ENCODE data around the gene CLCNKA.
"Not testable (repeated sequence)": the region's sequence is repeated elsewhere in the genome, so short reads cannot be mapped to it uniquely, and the experiment has no call there.

CLCNKA gene

DNA sequence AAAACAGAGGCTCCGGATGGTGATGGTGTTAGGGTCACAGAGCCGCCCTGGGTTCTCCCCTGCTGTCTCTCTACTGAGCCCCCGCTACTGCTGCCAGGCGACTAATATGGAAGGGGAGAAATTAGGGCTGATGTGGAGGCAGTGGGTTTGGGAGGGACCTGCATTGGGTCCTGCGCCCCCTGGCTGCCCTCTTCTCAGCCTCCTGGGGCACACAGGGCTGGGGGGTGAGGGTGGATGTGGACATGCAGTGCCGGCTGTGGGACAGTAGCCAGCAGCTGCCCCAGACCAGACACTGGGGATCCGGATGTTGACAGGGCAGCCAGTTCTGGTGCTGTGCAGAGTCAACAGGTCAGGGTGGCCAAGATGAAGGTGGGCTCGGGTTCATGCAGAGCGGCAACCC is 20.3 kb downstream of the CLCNKA start:
- no peak for DNase-seq (ENCODE audit: low read depth)

DNA sequence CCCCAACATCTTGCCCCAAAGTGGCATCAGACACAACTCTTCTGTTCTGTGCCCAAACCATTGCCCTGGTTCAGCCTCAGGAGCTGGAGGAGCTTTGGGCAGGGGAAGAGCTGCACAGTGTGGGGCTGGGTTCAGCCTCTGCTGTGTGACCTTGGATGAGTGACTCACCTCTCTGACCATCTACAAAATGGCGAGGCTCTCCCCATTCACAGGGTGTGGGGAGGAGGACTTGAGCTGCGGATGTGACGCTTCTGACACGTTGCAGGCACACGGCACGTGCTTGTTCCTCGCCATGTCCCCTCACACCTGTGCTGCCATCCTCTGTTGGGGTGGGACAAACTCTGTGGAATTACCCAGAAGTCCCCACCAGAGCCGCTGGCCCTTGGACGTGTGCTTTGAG is 20.8 kb downstream of the CLCNKA start:
- DNase-seq (ENCODE audit: low read depth), result not testable (repeated sequence)

GRCh38 chr1:16043521-16043920 is 21.7 kb downstream of the CLCNKA start, which contains the start of gene CLCNKB:
CLCNKB (plus strand) TSS chr1:16043782; CDS start chr1:16044493, 711 bp downstream.
- DNase-seq (ENCODE audit: low read depth), result no peak

DNA sequence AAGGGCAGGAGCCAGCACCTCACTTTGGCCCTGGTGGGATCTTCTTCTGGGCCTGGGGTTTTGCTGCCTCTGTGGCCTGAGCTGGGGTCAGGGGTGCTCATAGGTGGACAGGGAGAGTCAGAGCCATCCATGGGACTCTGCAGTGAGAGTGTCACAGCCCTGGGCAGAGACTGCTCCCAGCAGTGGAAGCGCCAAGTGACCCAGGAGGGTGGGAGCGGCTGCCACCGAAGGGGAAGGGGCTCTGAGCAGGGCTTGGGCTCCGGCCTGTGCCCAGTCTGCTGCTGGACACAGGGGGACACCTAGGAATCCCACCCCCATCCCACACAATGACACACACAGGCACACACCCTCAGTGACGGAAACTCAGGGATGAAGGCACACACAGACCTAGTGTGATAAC is 22.1 kb downstream of the CLCNKA start:
- DNase-seq (ENCODE audit: low read depth), result no peak

DNA sequence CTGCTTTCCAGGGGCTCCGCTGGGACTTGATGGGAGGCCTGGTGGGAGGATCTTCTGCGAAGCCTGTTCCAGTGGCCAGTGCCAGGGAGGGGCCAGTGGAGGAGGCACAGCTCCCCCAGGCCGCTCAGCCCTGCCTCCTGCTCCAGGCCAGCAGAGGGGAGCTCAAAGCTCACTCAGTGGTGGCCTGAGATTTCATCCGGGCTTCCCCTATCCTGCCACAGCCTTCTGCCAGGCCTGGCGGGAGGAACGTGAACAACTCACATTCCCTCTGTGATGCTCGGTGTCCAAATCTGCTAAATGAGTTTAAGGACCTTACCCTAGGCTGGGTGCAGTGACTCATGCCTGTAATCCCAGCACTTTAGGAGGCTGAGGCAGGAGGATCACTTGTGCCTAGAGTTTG is 25.0 kb downstream of the CLCNKA start:
- DNase-seq (ENCODE audit: low read depth), result no peak

- DNase-seq (ENCODE audit: low read depth), result no peak
These were observed 26.1 kb downstream of the CLCNKA start for GRCh38 chr1:16047791-16048475.

GRCh38 chr1:16048573-16049189 is 26.8 kb downstream of the CLCNKA start:
- DNase-seq (ENCODE audit: low read depth), result peak; percentile 14

DNA sequence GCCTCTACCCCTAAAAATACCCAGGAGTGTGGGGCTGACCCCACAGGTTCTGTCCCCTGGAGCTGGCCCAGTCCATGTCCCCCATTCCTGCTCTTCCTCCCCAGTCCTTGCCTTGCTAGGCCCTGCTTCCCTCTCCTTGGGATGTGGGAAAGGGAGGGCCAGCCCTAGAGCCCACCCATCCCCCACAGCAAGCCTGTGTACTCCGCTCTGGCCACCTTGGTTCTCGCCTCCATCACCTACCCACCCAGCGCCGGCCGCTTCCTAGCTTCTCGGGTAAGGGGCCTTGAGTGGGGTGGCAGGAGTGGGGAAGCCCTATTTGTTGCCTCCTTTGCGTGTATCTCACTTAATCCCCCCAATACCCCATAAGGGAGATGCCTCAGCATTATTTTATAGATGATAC is 28.5 kb downstream of the CLCNKA start:
- no peak for DNase-seq (ENCODE audit: low read depth)

GRCh38 chr1:16051039-16051438 is 29.2 kb downstream of the CLCNKA start:
- DNase-seq (ENCODE audit: low read depth), result no peak

GRCh38 chr1:16051949-16052348 is 30.1 kb downstream of the CLCNKA start:
- not testable (repeated sequence) for DNase-seq (ENCODE audit: low read depth)

- no peak for DNase-seq (ENCODE audit: low read depth)
These were observed 32.1 kb downstream of the CLCNKA start for GRCh38 chr1:16053781-16054502.

GRCh38 chr1:16054598-16055540 is 33.0 kb downstream of the CLCNKA start:
- no peak for DNase-seq (ENCODE audit: low read depth)

GRCh38 chr1:16055613-16056520 is 34.0 kb downstream of the CLCNKA start:
- DNase-seq (ENCODE audit: low read depth), result peak; percentile 75

DNA sequence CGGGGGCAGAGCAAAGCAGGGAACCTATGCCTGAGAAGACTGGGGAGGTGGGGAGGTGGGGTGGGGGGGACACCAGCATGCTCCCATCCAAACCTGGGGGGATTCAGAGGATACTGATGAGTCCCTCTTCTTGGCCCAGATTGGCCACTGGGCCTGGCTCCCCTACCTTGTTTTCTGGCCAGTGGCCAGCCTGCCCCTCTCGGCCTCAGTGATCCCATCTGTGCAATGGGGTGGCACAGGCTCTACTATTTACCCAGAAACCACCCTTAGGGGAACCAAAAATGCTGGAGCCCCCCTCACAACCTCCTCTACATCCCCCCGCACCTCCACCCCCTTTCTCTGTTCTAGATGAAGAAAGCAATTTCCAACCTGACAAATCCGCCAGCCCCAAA is 34.7 kb downstream of the CLCNKA start:
- DNase-seq (ENCODE audit: low read depth), result not testable (repeated sequence)

DNA sequence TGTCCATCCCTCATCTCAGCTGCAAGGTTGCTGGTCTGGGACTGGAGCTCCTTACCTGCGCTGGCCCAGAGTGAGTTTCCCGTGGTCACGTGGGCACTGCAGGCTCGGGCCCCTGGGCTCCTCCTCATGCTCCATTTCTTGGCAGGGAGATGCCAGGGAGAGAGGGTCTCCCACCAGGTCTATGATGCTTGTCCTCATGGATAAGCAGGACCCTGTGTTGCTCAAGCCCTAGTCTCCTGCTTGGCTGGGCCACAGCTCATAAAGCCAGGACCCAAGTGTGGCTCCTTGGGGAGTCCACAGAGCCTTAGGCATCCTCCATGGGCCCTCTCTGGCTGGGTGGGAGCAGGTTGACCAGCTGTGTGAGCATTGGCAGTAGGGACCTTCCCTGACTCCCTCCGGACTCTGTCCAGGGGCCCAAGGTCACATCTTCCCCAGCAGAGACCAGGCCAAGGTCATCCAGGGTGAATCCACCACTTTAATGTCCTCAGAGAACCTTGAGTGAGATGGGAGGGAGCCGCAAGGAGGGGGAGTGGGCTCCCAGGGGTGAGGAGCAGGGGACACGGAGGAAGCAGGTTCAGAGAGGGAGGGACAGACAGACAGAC is 35.6 kb downstream of the CLCNKA start:
- not testable (repeated sequence) for DNase-seq (ENCODE audit: low read depth)

DNA sequence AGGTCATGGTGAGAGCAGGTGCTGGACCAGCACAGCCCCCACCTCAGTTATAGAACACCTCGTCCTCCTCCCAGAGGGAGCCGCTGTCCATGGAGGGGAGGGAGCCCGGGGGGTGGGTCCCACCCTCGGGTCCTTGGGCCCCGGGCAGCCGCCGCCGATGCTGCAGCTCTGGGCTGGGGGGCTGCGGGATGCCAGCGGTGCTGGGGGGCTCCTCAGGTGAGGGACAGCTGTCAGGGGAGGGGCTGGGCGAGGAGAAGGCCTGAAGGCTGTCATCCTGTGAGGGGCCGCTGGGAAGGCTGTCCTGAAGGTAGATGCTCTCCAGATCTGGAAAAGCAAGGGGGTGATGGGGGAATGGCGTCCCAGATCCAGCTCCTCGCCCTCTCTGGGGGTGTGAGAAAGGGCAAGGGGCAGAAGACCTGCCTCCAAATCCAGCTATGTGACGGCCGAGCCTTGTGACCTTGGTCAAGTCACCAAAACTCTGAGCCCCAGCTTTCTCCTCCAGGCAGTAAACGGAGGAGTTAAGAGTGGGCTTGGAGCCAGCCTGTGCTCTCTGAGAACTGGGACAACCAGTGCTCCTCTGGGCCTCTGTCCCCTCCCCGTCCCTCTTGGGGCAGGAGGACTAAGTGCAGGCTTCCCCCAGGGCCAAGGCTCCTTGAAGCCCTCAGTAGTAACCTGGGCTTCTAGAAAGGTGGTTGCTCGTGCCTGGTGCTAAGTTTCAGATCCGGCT is 36.7 kb downstream of the CLCNKA start:
- DNase-seq (ENCODE audit: low read depth), result not testable (repeated sequence)

GRCh38 chr1:16061266-16061665 is 39.4 kb downstream of the CLCNKA start:
- no peak for DNase-seq (ENCODE audit: low read depth)

DNA sequence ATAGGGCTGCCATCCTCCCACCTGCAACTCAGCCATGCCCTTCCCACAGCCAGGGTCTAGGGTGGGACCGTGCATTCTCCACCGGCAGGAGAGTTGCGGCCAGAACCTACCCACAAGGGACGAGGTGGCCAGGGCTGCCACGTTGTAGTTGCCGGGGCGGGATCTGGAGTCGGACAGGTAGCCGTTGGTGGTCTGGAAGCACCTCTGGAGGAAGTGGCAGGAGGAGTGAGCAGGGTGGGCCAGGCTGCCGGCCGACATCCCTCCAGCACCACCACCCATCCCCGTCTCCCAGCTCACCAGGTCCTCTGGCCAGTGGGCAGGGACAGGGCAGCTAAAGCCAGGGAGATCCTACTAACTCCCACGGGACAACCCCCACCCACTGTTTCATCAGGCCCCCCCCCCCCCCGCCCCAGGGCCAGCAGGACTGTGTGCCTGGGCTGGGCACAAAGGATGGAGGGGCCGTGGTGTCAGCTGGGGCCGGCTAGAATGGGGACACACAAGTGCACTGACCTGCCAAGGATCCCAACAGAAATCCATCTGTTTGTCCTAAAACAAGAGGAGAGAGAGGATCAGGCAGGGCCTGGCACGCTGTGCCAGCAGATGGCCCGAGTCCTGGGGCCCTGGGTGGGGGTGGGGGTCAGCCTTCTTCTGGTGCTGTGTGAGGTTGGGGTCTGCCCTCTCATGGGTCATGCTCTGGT is 40.3 kb downstream of the CLCNKA start:
- DNase-seq (ENCODE audit: low read depth), result not testable (repeated sequence)

- DNase-seq (ENCODE audit: low read depth), result not testable (repeated sequence)
These were observed 40.8 kb downstream of the CLCNKA start for GRCh38 chr1:16062687-16063075.

Data from T follicular helper cell (primary cell).